HepG2 (cell line): Measurements from ENCODE around the gene PRSS58. TPM values are rescaled to one million over a fixed set of nuclear protein-coding genes. Genes with fewer than 3 reads are reported as not detected.

Source experiments
- ATAC-seq: fragments of 200-7000 bp; cut with Tn5 transposase; 3 replicates; pipeline ENCODE4 v1.9.1; 2020; ENCODE audit warnings: mild to moderate bottlenecking, moderate library complexity
- BruUV-seq: library from RNA; stranded (reverse); fragments of 400-500 nt; replicated peaks from 2 replicates; lab custom pipeline; 2021; lab: Mats Ljungman, UMichigan
- CTCF ChIA-PET: fragments of 300-600 bp; formaldehyde crosslinking; extraction: SDS; loops from one replicate; lab custom pipeline; 2021; ENCODE audit warnings: low total read pairs, inconsistent platforms, low intra/inter-chr PET ratio; lab: Yijun Ruan, JAX
- POLR2A ChIA-PET: fragments of 350-600 bp; sonication (Branson Sonifier 250); formaldehyde crosslinking; loops from one replicate; lab custom pipeline; 2020; ENCODE audit warnings: antibody characterized with exemption, inconsistent platforms; lab: Yijun Ruan, JAX
- DNase-seq: peaks from one replicate; pipeline ENCODE4 v3.0.0-alpha.2; 2015; ENCODE audit warnings: low spot score
- FAIRE-seq: peaks from 3 replicates; lab custom pipeline; 2011; peaks lifted over from hg19 to GRCh38; lab: Jason Lieb, UNC
- H2AFZ ChIP-seq: one replicate; pipeline ENCODE4 v1.6.1; 2011; ENCODE audit warnings: low read length, inconsistent platforms
- H3K27ac ChIP-seq: fragments of 300-600 bp; 3 replicates; pipeline ENCODE4 v1.8.0; 2011; ENCODE audit warnings: mixed run types, mild to moderate bottlenecking, mixed read lengths, low read length, inconsistent platforms; ENCODE audit not compliant: insufficient read depth; ENCODE audit errors: extremely low read length
- H3K27me3 ChIP-seq, 2 experiments: fragments of 200-600 bp in 1 of 2; 2 replicates in 1 of 2; 3 replicates in 1 of 2; pipeline versions ENCODE4 v1.6.0 to v1.8.0; 2011; ENCODE audit warnings: low read length in 2 of 2, mild to moderate bottlenecking in 2 of 2, moderate library complexity in 2 of 2, inconsistent platforms in 1 of 2; ENCODE audit not compliant: insufficient read depth in 2 of 2, control insufficient read depth in 1 of 2
- H3K36me3 ChIP-seq, 2 experiments: fragments of 200-600 bp in 1 of 2; replicated peaks in 1 of 2; 2 replicates in 1 of 2; 3 replicates in 1 of 2; pipeline versions ENCODE4 v1.5.1 to v1.8.0; 2011; ENCODE audit warnings: low read length in 2 of 2, inconsistent platforms in 1 of 2; ENCODE audit not compliant: insufficient read depth in 2 of 2, control insufficient read depth in 1 of 2
- H3K4me1 ChIP-seq: 2 replicates; pipeline ENCODE4 v1.5.1; 2012; ENCODE audit warnings: low read length, inconsistent platforms; ENCODE audit not compliant: insufficient read depth
- H3K4me2 ChIP-seq: 2 replicates; pipeline ENCODE4 v1.6.0; 2011; ENCODE audit warnings: low read depth, low read length, inconsistent platforms
- H3K4me3 ChIP-seq, 3 experiments: fragments of 200-600 bp in 1 of 3; sonication (generic), shearing (Covaris generic) in 1 of 3; replicated peaks in 1 of 3; 2 replicates each; pipeline ENCODE4 v1.5.1; 2011 to 2016; ENCODE audit warnings: low read length in 3 of 3, inconsistent platforms in 2 of 3, low read depth in 2 of 3, mild to moderate bottlenecking in 2 of 3, control low read depth in 1 of 3, mixed read lengths in 1 of 3; ENCODE audit not compliant: insufficient read depth in 1 of 3
- H3K79me2 ChIP-seq: one replicate; pipeline ENCODE4 v1.6.1; 2011; ENCODE audit warnings: low read length, inconsistent platforms; ENCODE audit not compliant: insufficient read depth
- H3K9ac ChIP-seq: 2 replicates; pipeline ENCODE4 v1.6.0; 2011; ENCODE audit warnings: mild to moderate bottlenecking, low read depth, low read length, inconsistent platforms; ENCODE audit not compliant: insufficient read depth
- H3K9me3 ChIP-seq: 2 replicates; pipeline ENCODE4 v1.5.1; 2012; ENCODE audit warnings: mild to moderate bottlenecking, low read length
- H4K20me1 ChIP-seq: 2 replicates; pipeline ENCODE4 v1.6.0; 2011; ENCODE audit warnings: inconsistent platforms, mild to moderate bottlenecking, low read length, moderate library complexity; ENCODE audit not compliant: insufficient read depth
- ARNT2 ChIP-seq: sonication (generic); formaldehyde crosslinking; IDR thresholded peaks from 2 replicates; pipeline ENCODE4 v1.8.0; 2022; ENCODE audit warnings: mild to moderate bottlenecking, low read depth, missing genetic modification reagents, moderate library complexity
- HMGXB3 ChIP-seq: sonication (generic); formaldehyde crosslinking; IDR thresholded peaks from 2 replicates; pipeline ENCODE4 v1.4.0; 2020; ENCODE audit warnings: missing genetic modification reagents, borderline replicate concordance
- IKZF4 ChIP-seq: sonication (generic); formaldehyde crosslinking; IDR thresholded peaks from 2 replicates; pipeline ENCODE4 v1.5.1; 2020; ENCODE audit warnings: borderline replicate concordance, mild to moderate bottlenecking, low read depth, missing genetic modification reagents; ENCODE audit errors: not compliant biosample characterization
- MAFF ChIP-seq: IDR thresholded peaks from 2 replicates; pipeline ENCODE4 v1.6.1; 2011; ENCODE audit warnings: low read depth, low read length, improper control_type of control experiment
- PHB2 ChIP-seq: fragments of 450-650 bp; IDR thresholded peaks from 2 replicates; pipeline ENCODE4 v1.6.1; 2018; ENCODE audit not compliant: partially characterized antibody
- PRMT3 ChIP-seq: sonication (generic); formaldehyde crosslinking; IDR thresholded peaks from 2 replicates; pipeline ENCODE4 v1.8.1; 2022; ENCODE audit warnings: low read depth, mild to moderate bottlenecking, moderate library complexity, missing genetic modification reagents, borderline replicate concordance
- RARA ChIP-seq: IDR thresholded peaks from 2 replicates; pipeline ENCODE4 v1.6.1; 2016; ENCODE audit warnings: missing genetic modification reagents, missing compliant biosample characterization
- SALL1 ChIP-seq: sonication (generic); formaldehyde crosslinking; IDR thresholded peaks from 2 replicates; pipeline ENCODE4 v1.8.0; 2022; ENCODE audit warnings: mild to moderate bottlenecking, missing genetic modification reagents
- SALL2 ChIP-seq: sonication (generic); formaldehyde crosslinking; IDR thresholded peaks from 2 replicates; pipeline ENCODE4 v1.8.1; 2023; ENCODE audit warnings: mild to moderate bottlenecking, missing genetic modification reagents, inconsistent platforms
- SMC3 ChIP-seq: IDR thresholded peaks from 2 replicates; pipeline ENCODE4 v1.6.1; 2011; ENCODE audit warnings: low read length, improper control_type of control experiment
- ZBTB4 ChIP-seq: sonication (generic); formaldehyde crosslinking; IDR thresholded peaks from 2 replicates; pipeline ENCODE4 v1.4.0; 2020; ENCODE audit warnings: missing genetic modification reagents, mild to moderate bottlenecking, borderline replicate concordance
- ZNF230 ChIP-seq: sonication (generic); formaldehyde crosslinking; IDR thresholded peaks from 2 replicates; pipeline ENCODE4 v1.4.0; 2020; ENCODE audit warnings: mild to moderate bottlenecking, missing genetic modification reagents
- ZNF234 ChIP-seq: sonication (generic); formaldehyde crosslinking; conservative IDR thresholded peaks from 2 replicates; pipeline ENCODE4 v1.5.1; 2020; ENCODE audit warnings: mild to moderate bottlenecking, missing genetic modification reagents
- ZNF251 ChIP-seq: sonication (generic); formaldehyde crosslinking; IDR thresholded peaks from 2 replicates; pipeline ENCODE4 v1.9.0; 2021; ENCODE audit warnings: mild to moderate bottlenecking, missing genetic modification reagents
- ZNF33B ChIP-seq: sonication (generic); formaldehyde crosslinking; IDR thresholded peaks from 2 replicates; pipeline ENCODE4 v1.5.1; 2020; ENCODE audit warnings: mild to moderate bottlenecking, missing genetic modification reagents
- ZNF557 ChIP-seq: sonication (generic); formaldehyde crosslinking; IDR thresholded peaks from 2 replicates; pipeline ENCODE4 v1.4.0; 2020; ENCODE audit warnings: missing genetic modification reagents
- ZNF569 ChIP-seq: sonication (generic); formaldehyde crosslinking; IDR thresholded peaks from 2 replicates; pipeline ENCODE4 v1.5.0; 2020; ENCODE audit warnings: mild to moderate bottlenecking, missing genetic modification reagents, moderate library complexity, borderline replicate concordance
- ZNF619 ChIP-seq: sonication (generic); formaldehyde crosslinking; IDR thresholded peaks from 2 replicates; pipeline ENCODE4 v1.4.0; 2020; ENCODE audit warnings: mild to moderate bottlenecking, missing genetic modification reagents
- ZNF850 ChIP-seq: sonication (generic); formaldehyde crosslinking; conservative IDR thresholded peaks from 2 replicates; pipeline ENCODE4 v1.9.0; 2021; ENCODE audit warnings: mild to moderate bottlenecking, missing genetic modification reagents
- WGBS: methylation state at CpG from one replicate; pipeline ENCODE4 v1.1.6; 2017; ENCODE audit warnings: low lambda C conversion rate; 5-methylcytosine and 5-hydroxymethylcytosine counted together
- in situ Hi-C: cut with HindIII; loops from 2 replicates; pipeline ENCODE4 v1.10.0; 2017; ENCODE audit warnings: low pct_unique_long_range_greater_than_20kb; ENCODE audit not compliant: extremely low pct_ligation_motif_present
- intact Hi-C: fragments of 100-400 bp; cut with micrococcal nuclease; formaldehyde crosslinking; loops from one replicate; pipeline ENCODE4 v1.10.0; 2022; ENCODE audit not compliant: unreplicated experiment
- polyA plus RNA-seq, 8 experiments: library from polyadenylated mRNA; depleted of rRNA in 3 of 8; stranded (reverse) in 7 of 8; unstranded in 1 of 8; fragments of >200 nt; fragmentation: Illumina TruSeq in 4 of 8; extraction: Trizol in 4 of 8; gene quantifications; 2 replicates each; pipeline versions ENCODE4 v1.2.1 to v1.2.3, GENCODE V29; 2011 to 2016; ENCODE audit warnings: low read depth in 4 of 8, missing spikeins in 1 of 8, mixed read lengths in 1 of 8; ENCODE audit not compliant: insufficient read depth in 1 of 8
- total RNA-seq, 5 experiments: library from RNA; depleted of rRNA; stranded (reverse); fragments of >200 nt; fragmentation: Illumina TruSeq; extraction: Trizol; gene quantifications; 2 replicates each; pipeline ENCODE4 v1.2.3, GENCODE V29; 2016; ENCODE audit warnings: low read depth in 1 of 5

The PRSS58 gene
- total and polyA plus RNA-seq, 2 of the 13 experiments (the other 11 are each of a cell fraction or from before 2014, with no cell fraction given): not detected

- H3K27me3 ChIP-seq: peaks cover 0 to 2% of the 10 kb centered on the region in 2 experiments; a peak in 2 of 5 replicates
- H3K4me2 ChIP-seq: no peak overlapping the region
- H3K36me3 ChIP-seq: no peaks in the 10 kb centered on the region
- no peak overlapping the region for H3K27ac ChIP-seq
- no peak overlapping the region for H3K9ac ChIP-seq
- ATAC-seq: no peak
- H3K79me2 ChIP-seq: no peaks in the 10 kb centered on the region
- DNase-seq: no peak
- no peaks in the 10 kb centered on the region for H4K20me1 ChIP-seq
- no TSS peak for BruUV-seq
- FAIRE-seq: peak; percentile 64
- 5% methylated on average over 3 of the region's 3 CpGs for WGBS
- no peak overlapping the region for H3K4me3 ChIP-seq
- ChIA-PET CTCF (no interaction called here), POLR2A (no interaction called here)
- H2AFZ ChIP-seq: no peak overlapping the region
- H3K9me3 ChIP-seq: no peaks in the 10 kb centered on the region
- in situ Hi-C loops (no loop called here), intact Hi-C loops (no loop called here)
- no peaks in the 10 kb centered on the region for H3K4me1 ChIP-seq
- TF ChIP-seq ZNF230 (CRISPR knock-in tag): no peak
- no peak for TF ChIP-seq IKZF4 (CRISPR knock-in tag)
- no peak for TF ChIP-seq ZBTB4 (CRISPR knock-in tag)
- TF ChIP-seq ARNT2 (CRISPR knock-in tag): no peak
- TF ChIP-seq PHB2: no peak
- no peak for TF ChIP-seq ZNF251 (CRISPR knock-in tag)
- no peak for TF ChIP-seq PRMT3 (CRISPR knock-in tag)
- TF ChIP-seq HMGXB3 (CRISPR knock-in tag): no peak
- no peak for TF ChIP-seq ZNF33B
- 0 out of 2 replicates have a peak, but pooled peaks have one; percentile 7 for TF ChIP-seq SMC3
- TF ChIP-seq ZNF619 (CRISPR knock-in tag): no peak
- no peak for TF ChIP-seq ZNF569 (CRISPR knock-in tag)
- TF ChIP-seq SALL1 (CRISPR knock-in tag): no peak
- TF ChIP-seq SALL2 (CRISPR knock-in tag): no peak
- no peak for TF ChIP-seq MAFF
- no peak for TF ChIP-seq ZNF557 (CRISPR knock-in tag)
- TF ChIP-seq ZNF234: no peak
- no peak for TF ChIP-seq ZNF850 (CRISPR knock-in tag)
- TF ChIP-seq RARA (CRISPR knock-in tag): no peak
Measured at GRCh38 chr7:142301923-142302550, 44.2 kb upstream of the PRSS58 start.
